GM10248 (cell line): ENCODE results near the gene SUSD6.
A peak's percentile ranks its signal among the peaks of the same experiment; 100 is the strongest.

Source experiments
- CTCF ChIA-PET: fragments of 300-600 bp; sonication (Branson Sonifier 250); formaldehyde crosslinking; extraction: SDS; loops from one replicate; lab custom pipeline; 2021; ENCODE audit warnings: antibody characterized with exemption; lab: Yijun Ruan, JAX
- POLR2A ChIA-PET: fragments of 350-650 bp; sonication (Branson Sonifier 250); formaldehyde crosslinking; extraction: SDS; loops from one replicate; lab custom pipeline; 2020; ENCODE audit warnings: antibody characterized with exemption; lab: Yijun Ruan, JAX
- DNase-seq: peaks from one replicate; pipeline ENCODE4 v3.0.0; 2012; ENCODE audit errors: extremely low spot score
- CTCF ChIP-seq: IDR thresholded peaks from 2 replicates; pipeline ENCODE4 v1.5.1; 2012; ENCODE audit warnings: mild to moderate bottlenecking, low read depth; ENCODE audit errors: extremely low read depth, missing control alignments, control extremely low read depth

SUSD6 gene

GRCh38 chr14:69612014-69612782 is 802 bp downstream of the SUSD6 start:
- DNase-seq = no peak
- ChIA-PET POLR2A (interaction anchor here (1.0 to 2.3 kb wide), 3 partner anchors 11 to 17 kb away, joined by 4 to 8 read pairs (median 6); no protein-coding TSS in a partner anchor), CTCF (interaction anchor here (1.4 to 2.0 kb wide), 5 partner anchors 13 to 115 kb away, joined by 3 to 6 read pairs (median 3); no protein-coding TSS in a partner anchor)
- no peak for TF ChIP-seq CTCF

- ChIA-PET CTCF (interaction anchor here (1.4 to 2.0 kb wide), 4 partner anchors 12 to 115 kb away, joined by 3 to 6 read pairs (median 4); no protein-coding TSS in a partner anchor), POLR2A (interaction anchor here (1.6 to 2.3 kb wide), 2 partner anchors 13 to 16 kb away, joined by 4 to 8 read pairs; no protein-coding TSS in a partner anchor)
- no peak for DNase-seq
- peak; percentile 14 for TF ChIP-seq CTCF
Observed at GRCh38 chr14:69612783-69613130, 1.4 kb downstream of the SUSD6 start.

- POLR2A ChIA-PET = interaction anchor here (1.3 to 2.3 kb wide), 3 partner anchors 12 to 15 kb away, joined by 3 to 8 read pairs (median 4); no protein-coding TSS in a partner anchor
- TF ChIP-seq CTCF = no peak
- DNase-seq = no peak
- CTCF ChIA-PET = interaction anchor here (1.4 to 2.0 kb wide), 4 partner anchors 12 to 114 kb away, joined by 3 to 6 read pairs (median 4); no protein-coding TSS in a partner anchor
Observed at GRCh38 chr14:69613312-69614073, 2.1 kb downstream of the SUSD6 start.

GRCh38 chr14:69614592-69614991 is 3.2 kb downstream of the SUSD6 start:
- POLR2A ChIA-PET = interaction anchor here (1.3 to 2.0 kb wide), 2 partner anchors 10 to 15 kb away, joined by 3 to 8 read pairs; no protein-coding TSS in a partner anchor
- no peak for TF ChIP-seq CTCF
- DNase-seq = no peak
- CTCF ChIA-PET = interaction anchor here (0.8 to 2.2 kb wide), 5 partner anchors 10 to 106 kb away, joined by 3 to 9 read pairs (median 3); no protein-coding TSS in a partner anchor

GRCh38 chr14:69615121-69615495 is 3.7 kb downstream of the SUSD6 start:
- no peak for DNase-seq
- no peak for TF ChIP-seq CTCF
- ChIA-PET POLR2A (interaction anchor here (2.0 kb wide), 1 partner anchor 14 kb away, joined by 8 read pairs; no protein-coding TSS in a partner anchor), CTCF (interaction anchor here (0.8 to 2.2 kb wide), 5 partner anchors 9 to 105 kb away, joined by 3 to 9 read pairs (median 3); no protein-coding TSS in a partner anchor)
